ENCODE measurements around the gene PTPRF. TPM values are rescaled to one million over a fixed set of nuclear protein-coding genes. Genes with fewer than 3 reads are reported as not detected.

Gene PTPRF
- total RNA-seq, 4 donors from 2014 or later, result 33.8 to 84.2 (median 53.7) TPM

DNA sequence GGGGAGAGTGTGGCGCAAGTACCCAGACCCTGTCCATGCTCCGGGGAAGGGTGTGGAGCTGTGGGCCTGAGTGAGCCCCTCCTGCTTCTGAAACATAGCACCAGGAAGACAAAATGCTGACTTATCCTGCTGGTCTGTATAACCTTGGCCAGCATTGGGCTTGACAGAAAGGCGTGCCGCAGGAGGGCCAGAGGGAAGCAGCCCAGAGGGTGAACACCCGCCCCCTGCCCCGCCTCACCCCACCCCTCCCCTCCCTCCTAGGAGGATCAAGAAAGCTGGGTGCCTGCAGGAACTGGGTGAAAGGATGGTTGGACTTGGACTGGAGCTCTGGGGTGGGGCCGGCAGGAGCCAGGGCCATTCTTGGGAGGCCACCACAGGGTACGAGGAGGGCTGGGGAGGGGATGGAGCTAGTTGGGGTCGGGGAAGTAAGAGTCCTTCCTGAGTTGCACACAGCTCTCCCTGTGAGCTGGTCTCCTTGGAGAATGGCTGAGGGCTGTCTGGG lies 27.1 kb downstream of the PTPRF start:
- no peak for TF ChIP-seq POLR2AphosphoS5 (IDR thresholded peaks at IDR 0.05)
- TF ChIP-seq POLR2A (IDR thresholded peaks at IDR 0.05; ENCODE audit: low read depth), result no peak
- no peak for TF ChIP-seq EP300 (IDR thresholded peaks at IDR 0.05)
- TF ChIP-seq, protein P1, sequence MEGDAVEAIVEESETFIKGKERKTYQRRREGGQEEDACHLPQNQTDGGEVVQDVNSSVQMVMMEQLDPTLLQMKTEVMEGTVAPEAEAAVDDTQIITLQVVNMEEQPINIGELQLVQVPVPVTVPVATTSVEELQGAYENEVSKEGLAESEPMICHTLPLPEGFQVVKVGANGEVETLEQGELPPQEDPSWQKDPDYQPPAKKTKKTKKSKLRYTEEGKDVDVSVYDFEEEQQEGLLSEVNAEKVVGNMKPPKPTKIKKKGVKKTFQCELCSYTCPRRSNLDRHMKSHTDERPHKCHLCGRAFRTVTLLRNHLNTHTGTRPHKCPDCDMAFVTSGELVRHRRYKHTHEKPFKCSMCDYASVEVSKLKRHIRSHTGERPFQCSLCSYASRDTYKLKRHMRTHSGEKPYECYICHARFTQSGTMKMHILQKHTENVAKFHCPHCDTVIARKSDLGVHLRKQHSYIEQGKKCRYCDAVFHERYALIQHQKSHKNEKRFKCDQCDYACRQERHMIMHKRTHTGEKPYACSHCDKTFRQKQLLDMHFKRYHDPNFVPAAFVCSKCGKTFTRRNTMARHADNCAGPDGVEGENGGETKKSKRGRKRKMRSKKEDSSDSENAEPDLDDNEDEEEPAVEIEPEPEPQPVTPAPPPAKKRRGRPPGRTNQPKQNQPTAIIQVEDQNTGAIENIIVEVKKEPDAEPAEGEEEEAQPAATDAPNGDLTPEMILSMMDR (IDR thresholded peaks at IDR 0.05), result no peak
- 54% methylated on average over 9 of the region's 9 CpGs for WGBS

DNA sequence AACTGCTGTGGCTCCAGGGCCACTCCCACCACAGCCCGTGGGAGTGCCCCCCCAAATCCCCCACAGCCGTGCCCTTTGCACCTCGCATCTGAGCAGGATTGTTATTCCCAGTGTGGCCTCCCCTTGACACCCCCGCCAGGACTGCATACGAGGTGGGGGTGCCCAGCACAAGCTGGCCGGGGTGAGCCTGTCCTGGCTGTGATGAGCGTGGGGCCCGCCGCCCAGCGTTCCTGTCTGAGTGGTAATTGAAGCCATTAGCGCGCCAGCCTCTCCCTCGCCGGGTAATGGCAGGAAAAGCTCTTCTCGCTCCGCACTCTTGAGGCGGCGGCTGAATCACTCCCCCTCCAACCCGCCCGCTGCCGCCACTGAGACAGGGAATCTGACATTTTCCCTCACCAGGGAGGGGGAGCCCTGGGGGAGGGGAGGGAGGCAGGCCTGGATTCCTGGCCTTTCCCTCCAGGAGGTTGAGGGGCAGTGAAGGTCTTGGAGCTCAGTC lies 27.7 kb downstream of the PTPRF start:
- peak overlapping the region; percentile 76 to 88 (median 82) for H3K27ac ChIP-seq (replicated peaks in 1 of 4)
- H3K9me3 ChIP-seq, result no peaks in the 10 kb centered on the region
- peaks cover 0 to 25% (median 9%) of the 10 kb centered on the region in 4 donors for H3K36me3 ChIP-seq
- DNase-seq (ENCODE audit: extremely low spot score), result no peak
- no peaks in the 10 kb centered on the region for H3K27me3 ChIP-seq
- 42% methylated on average over 3 of the region's 21 CpGs for WGBS
- TF ChIP-seq POLR2AphosphoS5 (IDR thresholded peaks at IDR 0.05) (peak in 1 of 2 donors; percentile 6), EP300 (IDR thresholded peaks at IDR 0.05) (no peak)
- TF ChIP-seq, protein P1 (IDR thresholded peaks at IDR 0.05), result no peak
- intact Hi-C loops (cut with DNase I), result loop anchor here (2.0 kb wide), 1 partner anchor 26 kb away; no protein-coding TSS in a partner anchor
- H3K4me3 ChIP-seq, result peak overlapping the region; percentile 13 to 37 (median 26)
- peaks cover 1 to 49% (median 38%) of the 10 kb centered on the region in 4 donors for H3K4me1 ChIP-seq

More for the DNA sequence above, 27.1 kb downstream of the PTPRF start:
- H3K36me3 ChIP-seq, result peaks cover 0 to 25% (median 9%) of the 10 kb centered on the region in 4 donors
- no peaks in the 10 kb centered on the region for H3K27me3 ChIP-seq
- DNase-seq (ENCODE audit: extremely low spot score), result no peak
- H3K4me3 ChIP-seq, result peak overlapping the region; percentile 13 to 37 (median 26)
- H3K4me1 ChIP-seq, result peaks cover 4 to 51% (median 40%) of the 10 kb centered on the region in 4 donors
- peak overlapping the region; percentile 76 to 88 (median 82) for H3K27ac ChIP-seq (replicated peaks in 1 of 4)
- intact Hi-C loops (cut with DNase I), result loop anchor here (2.0 kb wide), 1 partner anchor 25 kb away; no protein-coding TSS in a partner anchor
- H3K9me3 ChIP-seq, result no peaks in the 10 kb centered on the region

DNA sequence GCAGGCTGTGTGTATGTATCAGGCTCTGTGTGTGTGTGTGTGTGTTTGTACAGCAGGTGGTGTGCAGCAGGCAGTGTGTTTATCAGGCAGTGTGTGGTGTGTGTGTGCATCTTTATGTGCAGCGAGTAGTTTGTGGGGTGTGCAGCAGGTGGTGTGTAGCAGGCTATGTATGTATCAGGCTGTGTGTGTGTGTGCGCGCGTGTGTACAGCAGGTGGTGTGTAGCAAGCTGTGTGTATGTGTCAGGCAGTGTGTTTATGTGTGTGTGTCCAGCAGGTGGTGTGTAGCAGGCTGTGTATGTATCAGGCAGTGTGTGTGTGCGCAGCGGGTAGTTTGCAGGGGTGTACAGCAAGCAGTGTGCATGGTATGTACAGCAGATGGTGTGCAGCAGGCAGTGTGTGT lies 29.0 kb downstream of the PTPRF start:
- TF ChIP-seq POLR2AphosphoS5 (IDR thresholded peaks at IDR 0.05) (no peak), EP300 (IDR thresholded peaks at IDR 0.05) (no peak), POLR2A (IDR thresholded peaks at IDR 0.05; ENCODE audit: low read depth) (no peak)
- TF ChIP-seq, protein P1 (IDR thresholded peaks at IDR 0.05), result no peak
- no peak overlapping the region for H3K4me3 ChIP-seq
- no peaks in the 10 kb centered on the region for H3K27me3 ChIP-seq
- no peak overlapping the region for H3K27ac ChIP-seq (replicated peaks in 1 of 4)
- intact Hi-C loops (cut with DNase I), result loop anchor here (2.0 kb wide), 1 partner anchor 27 kb away; no protein-coding TSS in a partner anchor
- no peak for DNase-seq (ENCODE audit: extremely low spot score)
- H3K9me3 ChIP-seq, result no peaks in the 10 kb centered on the region
- H3K4me1 ChIP-seq, result peaks cover 0 to 53% (median 45%) of the 10 kb centered on the region in 4 donors
- WGBS, result 95% methylated on average over 6 of the region's 6 CpGs
- peaks cover 0 to 16% (median 4%) of the 10 kb centered on the region in 4 donors for H3K36me3 ChIP-seq

DNA sequence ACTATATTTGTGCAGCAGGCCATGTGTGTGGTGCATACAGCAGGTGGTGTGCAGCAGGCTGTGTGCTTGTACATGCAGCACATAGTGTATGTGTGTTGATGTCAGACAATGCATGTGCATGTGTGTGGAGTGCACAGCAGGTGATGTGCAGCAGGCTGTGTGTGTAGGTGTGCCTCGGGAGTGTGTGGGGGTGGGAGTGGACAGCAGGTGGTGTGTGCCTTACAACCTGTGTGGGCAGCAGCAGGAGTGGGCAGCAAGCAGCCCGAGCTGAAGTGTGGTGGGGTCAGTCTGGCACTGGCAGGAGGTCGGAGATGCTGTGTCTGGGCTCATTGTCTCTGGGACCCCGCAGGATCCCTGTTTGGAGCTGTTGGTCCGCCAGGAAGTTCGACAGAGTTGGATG lies 29.6 kb downstream of the PTPRF start:
- 70% methylated on average over 6 of the region's 6 CpGs for WGBS
- peaks cover 2 to 58% (median 51%) of the 10 kb centered on the region in 4 donors for H3K4me1 ChIP-seq

More for the DNA sequence above, 29.6 kb downstream of the PTPRF start:
- no peak for DNase-seq (ENCODE audit: extremely low spot score)
- Histone ChIP-seq H3K4me3 (no peak overlapping the region), H3K27me3 (no peaks in the 10 kb centered on the region), H3K27ac (replicated peaks in 1 of 4) (no peak overlapping the region), H3K9me3 (no peaks in the 10 kb centered on the region), H3K36me3 (peaks cover 0 to 12% (median 4%) of the 10 kb centered on the region in 4 donors)
- TF ChIP-seq POLR2AphosphoS5 (IDR thresholded peaks at IDR 0.05) (no peak), POLR2A (IDR thresholded peaks at IDR 0.05; ENCODE audit: low read depth) (no peak), EP300 (IDR thresholded peaks at IDR 0.05) (no peak)
- TF ChIP-seq, protein P1 (IDR thresholded peaks at IDR 0.05), result no peak
- intact Hi-C loops (cut with DNase I), result no loop called here
